Vagina (tissue), 2 donors: Measurements from ENCODE around the gene TNIK.

Experiments used
- POLR2A ChIP-seq, 2 donors: fragments of 450-650 bp; IDR thresholded peaks; one replicate each; pipeline ENCODE4 v1.6.1; 2017; ENCODE audit warnings: antibody characterized with exemption in 2 of 2, mild to moderate bottlenecking in 2 of 2, moderate library complexity in 2 of 2
- TF ChIP-seq, protein P1 (sequence below), 3 experiments: fragments of 450-650 bp in 2 of 3; fragments of 200-600 bp in 1 of 3; sonication (generic) in 1 of 3; IDR thresholded peaks; one replicate each; pipeline ENCODE4 v1.5.1; 2017 to 2019; ENCODE audit warnings: antibody characterized with exemption in 3 of 3, mild to moderate bottlenecking in 2 of 3, moderate library complexity in 2 of 3

DNA sequence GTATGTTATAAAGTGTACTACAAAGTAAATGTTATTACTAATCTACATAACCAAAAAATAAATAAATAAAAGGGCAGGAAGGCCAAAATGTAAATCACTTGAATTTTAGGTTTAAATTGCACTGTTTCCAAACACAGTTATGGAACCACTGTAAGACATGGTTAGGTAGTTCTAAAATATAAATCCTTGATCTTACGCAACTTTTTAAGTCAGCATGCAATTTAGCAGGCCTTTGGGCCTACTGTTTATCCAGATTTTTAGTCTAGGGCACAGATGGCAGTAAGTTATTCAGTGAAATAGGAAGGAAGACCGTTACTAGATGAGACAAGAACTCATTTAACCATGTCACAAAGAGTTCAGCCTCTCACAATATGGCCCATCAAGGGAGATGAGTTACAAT lies 246.3 kb downstream of the TNIK start:
- TF ChIP-seq, protein P1, sequence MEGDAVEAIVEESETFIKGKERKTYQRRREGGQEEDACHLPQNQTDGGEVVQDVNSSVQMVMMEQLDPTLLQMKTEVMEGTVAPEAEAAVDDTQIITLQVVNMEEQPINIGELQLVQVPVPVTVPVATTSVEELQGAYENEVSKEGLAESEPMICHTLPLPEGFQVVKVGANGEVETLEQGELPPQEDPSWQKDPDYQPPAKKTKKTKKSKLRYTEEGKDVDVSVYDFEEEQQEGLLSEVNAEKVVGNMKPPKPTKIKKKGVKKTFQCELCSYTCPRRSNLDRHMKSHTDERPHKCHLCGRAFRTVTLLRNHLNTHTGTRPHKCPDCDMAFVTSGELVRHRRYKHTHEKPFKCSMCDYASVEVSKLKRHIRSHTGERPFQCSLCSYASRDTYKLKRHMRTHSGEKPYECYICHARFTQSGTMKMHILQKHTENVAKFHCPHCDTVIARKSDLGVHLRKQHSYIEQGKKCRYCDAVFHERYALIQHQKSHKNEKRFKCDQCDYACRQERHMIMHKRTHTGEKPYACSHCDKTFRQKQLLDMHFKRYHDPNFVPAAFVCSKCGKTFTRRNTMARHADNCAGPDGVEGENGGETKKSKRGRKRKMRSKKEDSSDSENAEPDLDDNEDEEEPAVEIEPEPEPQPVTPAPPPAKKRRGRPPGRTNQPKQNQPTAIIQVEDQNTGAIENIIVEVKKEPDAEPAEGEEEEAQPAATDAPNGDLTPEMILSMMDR (IDR thresholded peaks at IDR 0.05) = no peak
- TF ChIP-seq POLR2A (IDR thresholded peaks at IDR 0.05) = no peak
